ENCODE results near the gene SMIM30. TPM values are rescaled to one million over a fixed set of nuclear protein-coding genes. Genes with fewer than 3 reads are reported as not detected.
A peak's percentile ranks its signal among the peaks of the same experiment; 100 is the strongest.
"Not testable (repeated sequence)": the region's sequence is repeated elsewhere in the genome, so short reads cannot be mapped to it uniquely, and the experiment has no call there.

SMIM30 gene
- polyA plus RNA-seq (ENCODE audit: insufficient read length in 3 of 3) = 100 to 1,000 TPM in 2 of 3 donors, 10 to 100 TPM in 1; 98.8 to 108 (median 103) TPM

- DNase-seq (ENCODE audit: low read depth in 3 of 3, low spot score in 2 of 3) = peak; percentile 77 to 81 (median 80)
Measured at GRCh38 chr7:113118074-113118959, at the start of gene SMIM30. SMIM30 (minus strand) TSS chr7:113118554; CDS start chr7:113117578, 976 bp downstream.

DNA sequence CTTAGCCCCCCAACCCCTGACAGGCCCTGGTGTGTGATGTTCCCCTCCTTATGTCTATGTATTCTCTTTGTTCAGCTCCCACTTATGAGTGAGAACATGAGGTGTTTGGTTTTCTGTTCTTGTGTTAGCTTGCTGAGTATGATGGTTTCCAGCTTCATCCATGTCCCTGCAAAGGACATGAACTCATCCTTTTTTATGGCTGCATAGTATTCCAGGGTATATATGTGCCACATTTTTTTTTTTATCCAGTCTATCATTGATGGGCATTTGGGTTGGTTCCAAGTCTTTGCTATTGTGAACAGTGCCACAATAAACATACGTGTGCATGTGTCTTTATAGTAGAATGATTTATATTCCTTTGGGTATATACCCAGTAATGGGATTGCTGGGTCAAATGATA, 47.8 kb upstream of the SMIM30 start:
- DNase-seq (ENCODE audit: low read depth in 3 of 3, low spot score in 2 of 3) = not testable (repeated sequence)

- DNase-seq (ENCODE audit: low read depth in 3 of 3, low spot score in 2 of 3) = no peak
Measured at GRCh38 chr7:113161050-113161449, 42.7 kb upstream of the SMIM30 start.

- DNase-seq (ENCODE audit: low read depth in 3 of 3, low spot score in 2 of 3) = peak in 2 of 3 donors; percentile 1 to 7
Measured at GRCh38 chr7:113159746-113160339, 41.5 kb upstream of the SMIM30 start.

DNA sequence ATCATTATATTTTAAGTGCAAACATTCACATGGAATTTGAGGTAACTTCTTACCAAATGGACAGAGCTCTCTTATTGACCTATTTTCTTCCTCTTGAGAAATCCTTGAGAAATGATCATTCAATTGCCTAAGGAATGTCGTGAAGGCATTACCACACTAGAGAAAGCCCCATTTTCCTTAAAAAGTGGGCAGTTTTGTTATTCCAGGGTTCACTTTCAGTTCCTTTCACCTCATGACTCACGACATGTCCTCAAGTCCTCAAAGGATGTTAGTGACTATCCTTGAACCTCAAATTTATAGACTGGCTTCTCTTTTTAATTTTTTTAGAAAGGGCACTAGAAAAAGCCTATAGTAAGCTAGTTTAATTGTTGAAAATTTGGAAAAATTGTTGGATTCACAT, 40.4 kb upstream of the SMIM30 start:
- DNase-seq (ENCODE audit: low read depth in 3 of 3, low spot score in 2 of 3) = no peak

- DNase-seq (ENCODE audit: low read depth in 3 of 3, low spot score in 2 of 3) = no peak
Measured at GRCh38 chr7:113154117-113154516, 35.8 kb upstream of the SMIM30 start.

DNA sequence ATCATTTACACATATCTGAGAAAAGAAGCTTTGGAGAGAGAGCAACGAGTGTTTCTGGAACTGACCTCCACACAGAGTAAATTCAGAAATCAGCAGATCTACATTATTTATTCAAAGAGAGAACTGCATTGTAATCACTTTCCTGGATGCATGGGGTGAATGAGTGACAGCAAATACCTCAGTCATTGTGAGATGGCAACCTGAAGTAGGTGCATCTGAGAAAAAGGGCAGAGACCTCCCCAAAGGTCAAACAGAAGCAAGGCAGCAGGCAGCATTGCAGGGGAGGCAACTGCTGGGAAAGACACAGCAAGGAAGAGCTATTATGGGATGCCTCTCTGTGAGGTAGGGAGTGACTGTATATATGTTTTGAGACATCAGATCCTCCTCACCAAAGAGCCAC, 26.5 kb upstream of the SMIM30 start:
- DNase-seq (ENCODE audit: low read depth in 3 of 3, low spot score in 2 of 3) = no peak

DNA sequence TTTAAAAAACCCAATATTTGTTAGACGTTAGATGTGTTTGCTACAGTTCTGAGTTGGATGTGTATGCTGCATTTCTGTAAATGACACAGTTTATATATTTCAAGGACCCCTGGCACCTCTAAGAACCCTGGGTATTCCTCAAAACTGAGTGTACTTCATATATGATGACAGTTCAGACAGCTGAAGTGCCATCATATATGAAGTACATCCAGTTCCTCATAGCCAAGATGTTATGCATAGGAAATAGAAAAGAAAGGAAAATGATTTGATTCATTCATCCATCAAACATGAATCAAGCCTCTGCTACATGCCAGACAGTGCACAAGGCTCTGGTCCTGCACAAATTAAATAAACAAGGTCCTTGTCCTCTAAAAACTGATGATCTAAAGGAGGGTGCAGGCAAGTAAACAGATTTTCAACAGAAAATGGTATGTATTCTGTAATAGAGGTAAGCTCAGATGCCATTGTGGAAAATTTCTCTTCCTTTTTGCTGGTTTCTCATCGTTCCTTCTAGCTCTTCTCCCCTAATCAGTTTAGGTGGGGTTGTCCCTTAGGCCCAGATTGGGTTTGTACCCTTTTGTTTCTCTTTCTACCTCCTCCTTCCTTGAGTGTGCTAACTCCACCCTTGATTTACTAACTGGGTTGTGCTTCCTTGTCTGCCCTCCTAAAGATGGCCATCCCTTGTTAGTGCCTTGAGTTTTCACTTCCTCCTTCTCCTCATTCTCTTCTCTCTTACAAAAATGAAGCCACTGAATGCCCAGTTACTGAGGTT, 25.3 kb upstream of the SMIM30 start:
- DNase-seq (ENCODE audit: low read depth in 3 of 3, low spot score in 2 of 3) = no peak

DNA sequence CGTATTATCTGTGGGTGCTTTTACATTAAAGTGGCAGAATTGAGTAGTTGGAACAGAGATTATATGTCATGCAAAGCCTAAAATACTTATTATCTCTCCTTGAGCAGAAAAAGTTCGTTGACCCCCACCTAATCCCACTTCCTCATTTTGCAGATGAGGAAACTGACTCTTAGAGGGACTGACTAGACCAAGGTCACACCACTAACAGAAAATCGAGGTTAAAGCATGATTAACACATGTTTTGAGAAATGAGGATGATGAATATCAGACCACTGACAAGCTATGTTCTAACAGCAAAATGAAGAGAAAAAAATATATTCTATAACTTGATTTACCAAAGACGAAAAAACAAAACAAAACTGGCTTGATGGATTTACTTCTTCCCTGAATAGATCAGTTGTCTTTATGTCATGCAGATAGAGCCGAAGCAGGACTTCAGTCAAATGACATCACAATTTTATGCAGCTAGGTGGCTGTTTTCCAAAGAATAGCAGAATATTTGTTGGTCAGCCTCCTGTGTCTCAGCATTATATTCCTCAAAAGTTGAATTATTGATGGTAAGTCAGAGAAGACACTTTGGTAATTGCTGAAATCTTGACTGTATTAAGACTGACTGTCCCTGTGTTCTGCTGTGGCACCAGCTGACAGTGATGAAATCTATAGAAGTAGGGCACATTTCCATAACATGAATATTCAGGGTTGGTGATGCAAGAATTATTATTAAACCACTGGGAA, 24.2 kb upstream of the SMIM30 start:
- no peak for DNase-seq (ENCODE audit: low read depth in 3 of 3, low spot score in 2 of 3)

- no peak for DNase-seq (ENCODE audit: low read depth in 3 of 3, low spot score in 2 of 3)
Measured at GRCh38 chr7:113141803-113142202, 23.4 kb upstream of the SMIM30 start.

DNA sequence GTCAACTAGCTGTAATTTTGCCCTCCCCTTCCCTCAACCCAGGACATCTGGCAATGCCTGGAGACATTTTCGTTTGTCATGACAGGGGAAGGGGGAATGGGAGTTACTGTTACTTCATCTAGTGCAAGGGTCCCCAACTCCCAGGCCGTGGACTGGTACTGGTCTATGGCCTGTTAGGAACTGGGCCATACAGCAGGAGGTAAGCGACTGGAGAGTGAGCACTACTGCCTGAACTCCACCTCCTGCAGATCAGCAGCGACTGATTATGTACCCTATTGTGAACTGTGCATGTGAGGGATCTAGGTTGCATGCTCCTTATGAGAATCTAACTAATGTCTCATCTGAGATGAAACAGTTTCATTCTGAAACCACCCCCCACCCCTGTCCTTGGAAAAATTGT, 22.6 kb upstream of the SMIM30 start:
- no peak for DNase-seq (ENCODE audit: low read depth in 3 of 3, low spot score in 2 of 3)

GRCh38 chr7:113137241-113137640, 18.9 kb upstream of the SMIM30 start:
- DNase-seq (ENCODE audit: low read depth in 3 of 3, low spot score in 2 of 3) = no peak

- no peak for DNase-seq (ENCODE audit: low read depth in 3 of 3, low spot score in 2 of 3)
Measured at GRCh38 chr7:113134025-113134424, 15.7 kb upstream of the SMIM30 start.

DNA sequence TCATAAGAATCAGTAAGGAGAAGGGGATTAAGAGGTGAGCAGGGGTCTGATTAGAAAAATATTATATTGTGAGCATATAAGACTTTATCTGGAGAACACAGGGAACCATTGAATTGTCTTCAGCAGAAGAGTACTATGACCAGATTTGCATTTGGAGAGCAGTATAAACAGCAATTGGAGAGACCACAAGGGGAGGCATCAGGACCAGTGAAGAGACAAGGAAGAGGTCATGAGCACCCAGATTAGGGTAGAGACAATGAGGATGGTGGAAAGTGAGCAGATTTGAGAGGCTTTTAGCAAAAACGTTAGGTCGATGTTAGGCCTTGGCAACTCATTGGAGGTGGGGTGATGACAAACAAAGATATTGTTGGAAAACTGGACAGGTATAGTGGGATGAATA, 13.0 kb upstream of the SMIM30 start:
- DNase-seq (ENCODE audit: low read depth in 3 of 3, low spot score in 2 of 3) = no peak

- no peak for DNase-seq (ENCODE audit: low read depth in 3 of 3, low spot score in 2 of 3)
Measured at GRCh38 chr7:113128031-113128430, 9.7 kb upstream of the SMIM30 start.

GRCh38 chr7:113125728-113126127, 7.4 kb upstream of the SMIM30 start:
- no peak for DNase-seq (ENCODE audit: low read depth in 3 of 3, low spot score in 2 of 3)

GRCh38 chr7:113122744-113123143, 4.4 kb upstream of the SMIM30 start:
- DNase-seq (ENCODE audit: low read depth in 3 of 3, low spot score in 2 of 3) = no peak

- no peak for DNase-seq (ENCODE audit: low read depth in 3 of 3, low spot score in 2 of 3)
Measured at GRCh38 chr7:113120647-113121046, 2.3 kb upstream of the SMIM30 start.

GRCh38 chr7:113119429-113119828, 1.1 kb upstream of the SMIM30 start:
- DNase-seq (ENCODE audit: low read depth in 3 of 3, low spot score in 2 of 3) = no peak

GRCh38 chr7:113117374-113117774, 980 bp downstream of the SMIM30 start:
- DNase-seq (ENCODE audit: low read depth in 3 of 3, low spot score in 2 of 3) = not testable (repeated sequence)

DNA sequence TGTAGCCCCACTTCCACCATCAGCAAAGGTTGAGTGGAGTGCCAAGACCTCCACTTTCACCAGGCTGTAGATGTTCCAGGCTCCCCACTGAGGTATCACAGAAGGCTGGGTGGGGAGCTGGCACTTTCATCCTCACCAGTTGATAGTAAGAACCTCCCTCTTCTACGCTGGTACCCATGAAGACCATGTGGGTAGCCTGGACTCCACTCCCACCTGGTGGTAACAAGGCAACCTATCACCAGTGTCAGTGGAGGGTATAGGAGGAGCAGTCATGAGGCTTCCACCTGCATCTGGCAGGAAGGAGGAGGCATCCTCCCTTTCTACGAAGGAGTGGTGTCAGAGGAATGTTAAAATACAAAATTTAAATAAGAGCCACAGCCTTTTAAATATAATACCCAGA, 4.4 kb downstream of the SMIM30 start:
- no peak for DNase-seq (ENCODE audit: low read depth in 3 of 3, low spot score in 2 of 3)

All from right renal cortex interstitium (tissue), 3 donors.